Activated CD8-positive, alpha-beta T cell treated with anti-CD3 and anti-CD28 coated beads for 36 hours (primary cell): ENCODE results near the gene PRKG1. TPM values are rescaled to one million over a fixed set of nuclear protein-coding genes. Genes with fewer than 3 reads are reported as not detected.

ENCODE experiments used
- ATAC-seq: fragments of 200-7000 bp; cut with Tn5 transposase; one replicate; pipeline ENCODE4 v1.10.0; 2021; ENCODE audit warnings: mild to moderate bottlenecking, moderate library complexity
- CTCF ChIA-PET: fragments of 350-600 bp; sonication (Branson Sonifier 250); formaldehyde crosslinking; loops from one replicate; lab custom pipeline; 2021; ENCODE audit warnings: antibody characterized with exemption; lab: Charles Lee
- POLR2A ChIA-PET: fragments of 350-600 bp; sonication (Branson Sonifier 250); formaldehyde crosslinking; loops from one replicate; lab custom pipeline; 2021; ENCODE audit warnings: antibody characterized with exemption; lab: Charles Lee
- DNase-seq: peaks from one replicate; pipeline ENCODE4 v3.0.0-alpha.2; 2020
- H3K27ac Mint-ChIP-seq: one replicate; pipeline ENCODE4 v1.8.0; 2021; ENCODE audit warnings: mild to moderate bottlenecking, mixed read lengths
- H3K27me3 Mint-ChIP-seq: one replicate; pipeline ENCODE4 v1.8.0; 2021; ENCODE audit warnings: mixed read lengths
- H3K36me3 Mint-ChIP-seq: one replicate; pipeline ENCODE4 v1.8.0; 2021; ENCODE audit warnings: low read depth, mixed read lengths
- H3K4me1 Mint-ChIP-seq: one replicate; pipeline ENCODE4 v1.8.0; 2021; ENCODE audit warnings: low read depth, mixed read lengths
- H3K4me3 Mint-ChIP-seq: one replicate; pipeline ENCODE4 v1.8.0; 2021; ENCODE audit warnings: mild to moderate bottlenecking, moderate library complexity, mixed read lengths
- H3K9me3 Mint-ChIP-seq: one replicate; pipeline ENCODE4 v1.8.0; 2021; ENCODE audit warnings: mixed read lengths
- CTCF ChIP-seq: fragments of 200-600 bp; IDR thresholded peaks from one replicate; pipeline ENCODE4 v1.8.0; 2022; ENCODE audit warnings: antibody characterized with exemption, mild to moderate bottlenecking
- intact Hi-C: fragments of 100-400 bp; cut with micrococcal nuclease; formaldehyde crosslinking; loops from one replicate; pipeline ENCODE4 v1.10.0; 2022
- total RNA-seq, 2 experiments: library from RNA; stranded (reverse); gene quantifications; one replicate each; pipeline ENCODE4 v1.2.3, GENCODE V29; 2021

Gene PRKG1
- total RNA-seq, 2 experiments from 2014 or later = not detected

- Mint-ChIP-seq H3K4me1 (no peaks in the 10 kb centered on the region), H3K27me3 (no peaks in the 10 kb centered on the region), H3K4me3 (no peak overlapping the region), H3K27ac (no peak overlapping the region), H3K9me3 (no peaks in the 10 kb centered on the region), H3K36me3 (no peaks in the 10 kb centered on the region)
- no peak for ATAC-seq
- intact Hi-C loops = no loop called here
- no peak for DNase-seq
- no peak for TF ChIP-seq CTCF
- CTCF ChIA-PET = no interaction called here
- POLR2A ChIA-PET = no interaction called here
Measured at GRCh38 chr10:51145375-51145774, 71.1 kb downstream of the PRKG1 start.

- no peak overlapping the region for H3K27ac Mint-ChIP-seq
- no peaks in the 10 kb centered on the region for H3K36me3 Mint-ChIP-seq
- no peak for ATAC-seq
- intact Hi-C loops = no loop called here
- no peak overlapping the region for H3K4me3 Mint-ChIP-seq
- CTCF ChIA-PET = no interaction called here
- POLR2A ChIA-PET = no interaction called here
- no peaks in the 10 kb centered on the region for H3K4me1 Mint-ChIP-seq
- no peak for DNase-seq
- no peaks in the 10 kb centered on the region for H3K27me3 Mint-ChIP-seq
- no peak for TF ChIP-seq CTCF
- no peaks in the 10 kb centered on the region for H3K9me3 Mint-ChIP-seq
Measured at GRCh38 chr10:51147644-51148399, 73.5 kb downstream of the PRKG1 start.

GRCh38 chr10:51156926-51157325 is 82.6 kb downstream of the PRKG1 start:
- Mint-ChIP-seq H3K4me3 (no peak overlapping the region), H3K9me3 (no peaks in the 10 kb centered on the region), H3K4me1 (no peaks in the 10 kb centered on the region), H3K27me3 (no peaks in the 10 kb centered on the region), H3K36me3 (no peaks in the 10 kb centered on the region), H3K27ac (no peak overlapping the region)
- no peak for TF ChIP-seq CTCF
- ChIA-PET CTCF (no interaction called here), POLR2A (no interaction called here)
- no peak for DNase-seq
- intact Hi-C loops = no loop called here
- no peak for ATAC-seq

- Mint-ChIP-seq H3K36me3 (no peaks in the 10 kb centered on the region), H3K27ac (no peak overlapping the region), H3K27me3 (no peaks in the 10 kb centered on the region), H3K4me1 (no peaks in the 10 kb centered on the region), H3K9me3 (no peaks in the 10 kb centered on the region), H3K4me3 (no peak overlapping the region)
- ChIA-PET POLR2A (no interaction called here), CTCF (no interaction called here)
- intact Hi-C loops = no loop called here
- DNase-seq (no peak), ATAC-seq (no peak)
- TF ChIP-seq CTCF = no peak
Measured at GRCh38 chr10:51158832-51159231, 84.5 kb downstream of the PRKG1 start.

GRCh38 chr10:51159841-51160240 is 85.6 kb downstream of the PRKG1 start:
- intact Hi-C loops = no loop called here
- H3K4me1 Mint-ChIP-seq = no peaks in the 10 kb centered on the region

More at GRCh38 chr10:51159841-51160240, 85.6 kb downstream of the PRKG1 start:
- no peaks in the 10 kb centered on the region for H3K27me3 Mint-ChIP-seq
- no peak overlapping the region for H3K27ac Mint-ChIP-seq
- no peak for TF ChIP-seq CTCF
- no peaks in the 10 kb centered on the region for H3K36me3 Mint-ChIP-seq
- no peak overlapping the region for H3K4me3 Mint-ChIP-seq
- ATAC-seq (no peak), DNase-seq (no peak)
- no peaks in the 10 kb centered on the region for H3K9me3 Mint-ChIP-seq
- CTCF ChIA-PET = no interaction called here
- POLR2A ChIA-PET = interaction anchor here (0.6 kb wide), 1 partner anchor 61 kb away, joined by 3 read pairs; no protein-coding TSS in a partner anchor
